Adrenal gland (tissue), 5 donors: ENCODE data around the gene SNRNP70.
"Not testable (repeated sequence)": the region's sequence is repeated elsewhere in the genome, so short reads cannot be mapped to it uniquely, and the experiment has no call there.

Experiments used
- POLR2A ChIP-seq, 2 donors: fragments of 450-650 bp; IDR thresholded peaks; one replicate each; pipeline ENCODE4 v1.6.1; 2017; ENCODE audit warnings: antibody characterized with exemption in 2 of 2, mild to moderate bottlenecking in 2 of 2, moderate library complexity in 1 of 2
- TF ChIP-seq, protein P1 (sequence below), 6 experiments: fragments of 450-650 bp in 4 of 6; fragments of 200-600 bp in 2 of 6; sonication (generic) in 1 of 6; IDR thresholded peaks; 1 replicate in 5 of 6; 2 replicates in 1 of 6; pipeline versions ENCODE4 v1.5.1 to v1.8.0; 2016 to 2021; ENCODE audit warnings: antibody characterized with exemption in 6 of 6, mild to moderate bottlenecking in 2 of 6, moderate library complexity in 1 of 6
- donor health status: DM: no; HTN: no; CAD: no.

DNA sequence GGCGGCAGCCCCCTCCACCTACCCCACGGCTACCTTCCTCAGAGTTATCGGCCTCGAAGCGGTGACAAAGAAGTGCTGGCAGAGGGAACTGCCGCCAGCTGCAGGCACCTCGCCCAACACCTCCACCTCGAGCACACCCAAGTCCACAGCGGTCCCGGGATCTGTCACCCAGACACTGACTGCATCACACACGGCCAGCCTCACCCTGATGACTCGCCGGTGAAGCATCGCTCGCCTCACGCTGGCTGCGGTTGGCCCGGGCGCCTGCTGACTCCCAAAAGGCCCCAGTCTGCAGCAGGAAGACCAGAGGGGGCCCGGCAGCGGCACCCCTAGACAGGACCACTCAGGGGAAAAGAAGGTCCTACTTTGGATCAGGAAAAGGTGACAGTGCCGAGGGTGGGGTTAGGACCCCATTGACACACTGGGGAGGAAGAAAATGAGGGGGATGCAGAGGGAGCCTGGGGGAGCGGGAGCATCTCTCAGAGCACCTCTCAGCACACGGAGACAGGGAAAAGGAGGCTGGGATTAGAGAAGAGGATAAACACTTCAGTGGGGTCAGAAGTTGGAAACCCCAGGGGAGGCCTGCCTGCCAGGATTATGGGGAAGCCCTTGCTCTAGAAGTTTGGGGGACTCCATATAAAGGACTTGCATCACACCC, 34.7 kb upstream of the SNRNP70 start:
- TF ChIP-seq POLR2A (IDR thresholded peaks at IDR 0.05): not testable (repeated sequence)
- TF ChIP-seq, protein P1, sequence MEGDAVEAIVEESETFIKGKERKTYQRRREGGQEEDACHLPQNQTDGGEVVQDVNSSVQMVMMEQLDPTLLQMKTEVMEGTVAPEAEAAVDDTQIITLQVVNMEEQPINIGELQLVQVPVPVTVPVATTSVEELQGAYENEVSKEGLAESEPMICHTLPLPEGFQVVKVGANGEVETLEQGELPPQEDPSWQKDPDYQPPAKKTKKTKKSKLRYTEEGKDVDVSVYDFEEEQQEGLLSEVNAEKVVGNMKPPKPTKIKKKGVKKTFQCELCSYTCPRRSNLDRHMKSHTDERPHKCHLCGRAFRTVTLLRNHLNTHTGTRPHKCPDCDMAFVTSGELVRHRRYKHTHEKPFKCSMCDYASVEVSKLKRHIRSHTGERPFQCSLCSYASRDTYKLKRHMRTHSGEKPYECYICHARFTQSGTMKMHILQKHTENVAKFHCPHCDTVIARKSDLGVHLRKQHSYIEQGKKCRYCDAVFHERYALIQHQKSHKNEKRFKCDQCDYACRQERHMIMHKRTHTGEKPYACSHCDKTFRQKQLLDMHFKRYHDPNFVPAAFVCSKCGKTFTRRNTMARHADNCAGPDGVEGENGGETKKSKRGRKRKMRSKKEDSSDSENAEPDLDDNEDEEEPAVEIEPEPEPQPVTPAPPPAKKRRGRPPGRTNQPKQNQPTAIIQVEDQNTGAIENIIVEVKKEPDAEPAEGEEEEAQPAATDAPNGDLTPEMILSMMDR (IDR thresholded peaks at IDR 0.05): not testable (repeated sequence)
